H9 (cell line): Measurements from ENCODE around the gene PPP3CA. TPM values are rescaled to one million over a fixed set of nuclear protein-coding genes. Genes with fewer than 3 reads are reported as not detected.

Experiments
- DNase-seq: peaks from one replicate; pipeline ENCODE4 v3.0.0-alpha.2; 2017
- H2AFZ ChIP-seq: one replicate; pipeline ENCODE4 v1.6.1; 2013; ENCODE audit warnings: mild to moderate bottlenecking, low read length, control low read depth, moderate library complexity
- H2AK5ac ChIP-seq: 2 replicates; pipeline ENCODE4 v1.6.1; 2013; ENCODE audit warnings: low read length, control low read depth, mixed read lengths; ENCODE audit not compliant: insufficient read length
- H2BK120ac ChIP-seq: one replicate; pipeline ENCODE4 v1.6.1; 2013; ENCODE audit warnings: low read depth, mild to moderate bottlenecking, low read length, control low read depth, inconsistent platforms; ENCODE audit not compliant: poor library complexity, severe bottlenecking
- H2BK12ac ChIP-seq: 2 replicates; pipeline ENCODE4 v1.6.1; 2013; ENCODE audit warnings: low read length, control low read depth, mixed read lengths, low read depth; ENCODE audit not compliant: insufficient read length
- H2BK15ac ChIP-seq: 2 replicates; pipeline ENCODE4 v1.6.1; 2013; ENCODE audit warnings: low read depth, low read length, control low read depth
- H2BK20ac ChIP-seq: one replicate; pipeline ENCODE4 v1.6.1; 2013; ENCODE audit warnings: low read depth, mild to moderate bottlenecking, low read length, control low read depth, inconsistent platforms; ENCODE audit not compliant: poor library complexity, severe bottlenecking
- H2BK5ac ChIP-seq: 2 replicates; pipeline ENCODE4 v1.6.1; 2013; ENCODE audit warnings: low read length, control low read depth, mixed read lengths; ENCODE audit not compliant: insufficient read length
- H3K14ac ChIP-seq: 2 replicates; pipeline ENCODE4 v1.6.1; 2013; ENCODE audit warnings: low read length, control low read depth; ENCODE audit not compliant: insufficient read depth
- H3K18ac ChIP-seq: 2 replicates; pipeline ENCODE4 v1.6.1; 2013; ENCODE audit warnings: low read depth, mild to moderate bottlenecking, mixed read lengths, low read length, control low read depth; ENCODE audit not compliant: insufficient read length
- H3K23ac ChIP-seq: 2 replicates; pipeline ENCODE4 v1.6.1; 2013; ENCODE audit warnings: low read length, control low read depth, mixed read lengths, low read depth; ENCODE audit not compliant: insufficient read length
- H3K23me2 ChIP-seq: 2 replicates; pipeline ENCODE4 v1.6.1; 2013; ENCODE audit warnings: low read depth, mild to moderate bottlenecking, mixed read lengths, low read length, control low read depth; ENCODE audit not compliant: insufficient read length, poor library complexity, severe bottlenecking
- H3K27ac ChIP-seq: 2 replicates; pipeline ENCODE4 v1.5.1; 2013; ENCODE audit warnings: low read length, control low read depth, mixed read lengths, low read depth; ENCODE audit not compliant: insufficient read length
- H3K27me3 ChIP-seq: 2 replicates; pipeline ENCODE4 v1.6.1; 2013; ENCODE audit warnings: low read length, control low read depth, inconsistent platforms; ENCODE audit not compliant: insufficient read depth
- H3K4ac ChIP-seq: 2 replicates; pipeline ENCODE4 v1.6.1; 2013; ENCODE audit warnings: low read depth, mild to moderate bottlenecking, control low read depth, inconsistent platforms, low read length, moderate library complexity
- H3K4me1 ChIP-seq: 2 replicates; pipeline ENCODE4 v1.6.1; 2013; ENCODE audit warnings: low read length, control low read depth, inconsistent platforms; ENCODE audit not compliant: insufficient read depth
- H3K4me2 ChIP-seq: 2 replicates; pipeline ENCODE4 v1.6.1; 2013; ENCODE audit warnings: low read length, control low read depth, mixed read lengths; ENCODE audit not compliant: insufficient read length, insufficient read depth
- H3K56ac ChIP-seq: 2 replicates; pipeline ENCODE4 v1.6.1; 2013; ENCODE audit warnings: low read depth, mild to moderate bottlenecking, mixed read lengths, low read length, control low read depth; ENCODE audit not compliant: insufficient read length
- H3K79me1 ChIP-seq: 2 replicates; pipeline ENCODE4 v1.6.1; 2013; ENCODE audit warnings: low read depth, mild to moderate bottlenecking, moderate library complexity, low read length, control low read depth, inconsistent platforms; ENCODE audit not compliant: insufficient read depth, poor library complexity, severe bottlenecking
- H3K79me2 ChIP-seq: 2 replicates; pipeline ENCODE4 v1.6.1; 2013; ENCODE audit warnings: low read length, control low read depth, inconsistent platforms; ENCODE audit not compliant: insufficient read depth
- H3K9ac ChIP-seq: 2 replicates; pipeline ENCODE4 v1.6.1; 2013; ENCODE audit warnings: low read length, control low read depth, mixed read lengths; ENCODE audit not compliant: insufficient read length; ENCODE audit errors: extremely low read depth
- H3K9me3 ChIP-seq: one replicate; pipeline ENCODE4 v1.6.1; 2013; ENCODE audit warnings: low read depth, low read length, inconsistent platforms; ENCODE audit not compliant: control insufficient read depth
- H3T11ph ChIP-seq: one replicate; pipeline ENCODE4 v1.6.1; 2013; ENCODE audit warnings: mild to moderate bottlenecking, low read length, control low read depth, inconsistent platforms
- H4K20me1 ChIP-seq: one replicate; pipeline ENCODE4 v1.6.1; 2013; ENCODE audit not compliant: control insufficient read depth, insufficient read length, insufficient read depth
- H4K5ac ChIP-seq: 2 replicates; pipeline ENCODE4 v1.6.1; 2013; ENCODE audit warnings: low read depth, mild to moderate bottlenecking, mixed read lengths, low read length, control low read depth; ENCODE audit not compliant: insufficient read length
- H4K8ac ChIP-seq: replicated peaks from 2 replicates; pipeline ENCODE4 v1.6.1; 2013; ENCODE audit warnings: low read length, control low read depth, mixed read lengths, low read depth; ENCODE audit not compliant: insufficient read length
- H4K91ac ChIP-seq: 2 replicates; pipeline ENCODE4 v1.6.1; 2013; ENCODE audit warnings: low read depth, mild to moderate bottlenecking, moderate library complexity, mixed read lengths, low read length, control low read depth; ENCODE audit not compliant: insufficient read length
- H3K27ac Mint-ChIP-seq, 3 experiments: 2 replicates in 2 of 3; 3 replicates in 1 of 3; pipeline ENCODE4 v1.8.0; 2020 to 2021; ENCODE audit warnings: mixed read lengths in 3 of 3, mild to moderate bottlenecking in 1 of 3, moderate library complexity in 1 of 3
- H3K27me3 Mint-ChIP-seq: 2 replicates; pipeline ENCODE4 v1.8.0; 2021; ENCODE audit warnings: low read depth, mild to moderate bottlenecking, moderate library complexity, mixed read lengths
- H3K36me3 Mint-ChIP-seq, 3 experiments: 2 replicates in 2 of 3; 3 replicates in 1 of 3; pipeline ENCODE4 v1.8.0; 2020 to 2021; ENCODE audit warnings: low read depth in 3 of 3, mixed read lengths in 3 of 3; ENCODE audit not compliant: insufficient read depth in 1 of 3
- H3K4me1 Mint-ChIP-seq, 2 experiments: 2 replicates each; pipeline ENCODE4 v1.8.0; 2020; ENCODE audit warnings: mixed read lengths in 2 of 2
- H3K4me3 Mint-ChIP-seq, 2 experiments: 2 replicates in 1 of 2; 3 replicates in 1 of 2; pipeline ENCODE4 v1.8.0; 2020 to 2021; ENCODE audit warnings: mild to moderate bottlenecking in 2 of 2, mixed read lengths in 2 of 2, moderate library complexity in 1 of 2
- H3K9me3 Mint-ChIP-seq, 2 experiments: 2 replicates in 1 of 2; 3 replicates in 1 of 2; pipeline ENCODE4 v1.8.0; 2020; ENCODE audit warnings: mild to moderate bottlenecking in 2 of 2, mixed read lengths in 2 of 2, moderate library complexity in 1 of 2
- WGBS: extraction: QIAGEN DNeasy Blood & Tissue Kit; methylation state at CpG from one replicate; pipeline ENCODE4 v1.1.7; 2013; ENCODE audit warnings: missing lambda C conversion rate, low lambda C conversion rate, mixed read lengths; ENCODE audit not compliant: insufficient read length; ENCODE audit errors: extremely low coverage; 5-methylcytosine and 5-hydroxymethylcytosine counted together
- total RNA-seq: library from RNA; stranded (reverse); gene quantifications from 2 replicates; pipeline ENCODE4 v1.2.1, GENCODE V29; 2021
- TF ChIP-seq, protein P1 (sequence below): fragments of 200-600 bp; sonication (generic); conservative IDR thresholded peaks from 3 replicates; pipeline ENCODE4 v1.8.0; 2021; ENCODE audit warnings: antibody characterized with exemption, mild to moderate bottlenecking

Gene PPP3CA
- total RNA-seq, 1 experiment from 2014 or later, result 16.8 TPM

GRCh38 chr4:101032541-101032940, 314.8 kb downstream of the PPP3CA start:
- Histone ChIP-seq H2BK20ac (no peak overlapping the region), H3T11ph (no peak overlapping the region), H3K9ac (no peak overlapping the region), H3K79me2 (no peaks in the 10 kb centered on the region), H3K79me1 (no peaks in the 10 kb centered on the region), H3K56ac (no peak overlapping the region), H3K14ac (no peak overlapping the region), H2AFZ (no peak overlapping the region), H3K23ac (no peak overlapping the region), H3K9me3 (no peaks in the 10 kb centered on the region), H2BK12ac (no peak overlapping the region), H4K8ac (no peak overlapping the region), H2BK5ac (no peak overlapping the region), H2AK5ac (no peak overlapping the region), H3K4me1 (peaks cover 6% of the 10 kb centered on the region; the same call in 1 of the 2 replicates), H3K4ac (no peak overlapping the region), H3K18ac (no peak overlapping the region), H3K23me2 (no peaks in the 10 kb centered on the region), H4K91ac (no peak overlapping the region), H4K5ac (no peak overlapping the region), H2BK120ac (no peak overlapping the region), H4K20me1 (no peaks in the 10 kb centered on the region), H3K27ac (no peak overlapping the region), H2BK15ac (no peak overlapping the region), H3K27me3 (no peaks in the 10 kb centered on the region; the same call in 1 of the 2 replicates), H3K4me2 (no peak overlapping the region)
- Mint-ChIP-seq H3K9me3 (no peaks in the 10 kb centered on the region), H3K36me3 (peaks cover 0 to 4% (median 0%) of the 10 kb centered on the region in 3 experiments; a peak in 2 of 7 replicates), H3K4me1 (peaks cover 55 to 58% of the 10 kb centered on the region in 2 experiments), H3K27ac (peak overlapping the region; percentile 39 to 98 (median 76); a peak in 4 of 7 replicates), H3K4me3 (peak overlapping the region in 1 of 2 experiments; percentile 49; a peak in 1 of 5 replicates), H3K27me3 (no peaks in the 10 kb centered on the region)
- WGBS, result no CpG with 5 or more reads among the region's 3 CpGs
- no peak for DNase-seq
- TF ChIP-seq, protein P1, sequence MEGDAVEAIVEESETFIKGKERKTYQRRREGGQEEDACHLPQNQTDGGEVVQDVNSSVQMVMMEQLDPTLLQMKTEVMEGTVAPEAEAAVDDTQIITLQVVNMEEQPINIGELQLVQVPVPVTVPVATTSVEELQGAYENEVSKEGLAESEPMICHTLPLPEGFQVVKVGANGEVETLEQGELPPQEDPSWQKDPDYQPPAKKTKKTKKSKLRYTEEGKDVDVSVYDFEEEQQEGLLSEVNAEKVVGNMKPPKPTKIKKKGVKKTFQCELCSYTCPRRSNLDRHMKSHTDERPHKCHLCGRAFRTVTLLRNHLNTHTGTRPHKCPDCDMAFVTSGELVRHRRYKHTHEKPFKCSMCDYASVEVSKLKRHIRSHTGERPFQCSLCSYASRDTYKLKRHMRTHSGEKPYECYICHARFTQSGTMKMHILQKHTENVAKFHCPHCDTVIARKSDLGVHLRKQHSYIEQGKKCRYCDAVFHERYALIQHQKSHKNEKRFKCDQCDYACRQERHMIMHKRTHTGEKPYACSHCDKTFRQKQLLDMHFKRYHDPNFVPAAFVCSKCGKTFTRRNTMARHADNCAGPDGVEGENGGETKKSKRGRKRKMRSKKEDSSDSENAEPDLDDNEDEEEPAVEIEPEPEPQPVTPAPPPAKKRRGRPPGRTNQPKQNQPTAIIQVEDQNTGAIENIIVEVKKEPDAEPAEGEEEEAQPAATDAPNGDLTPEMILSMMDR, result no peak
